Measurements from ENCODE around the gene CLIP2.

- TF ChIP-seq ZFP3 (CRISPR knock-in tag; IDR thresholded peaks at IDR 0.05) (no peak), GLIS3 (CRISPR knock-in tag; IDR thresholded peaks at IDR 0.05) (no peak), ZNF565 (CRISPR knock-in tag; conservative IDR thresholded peaks at IDR 0.05; ENCODE audit: low read depth) (no peak), ZNF70 (CRISPR knock-in tag; IDR thresholded peaks at IDR 0.05) (no peak), OSR1 (CRISPR knock-in tag; IDR thresholded peaks at IDR 0.05) (no peak), ZFP30 (CRISPR knock-in tag; IDR thresholded peaks at IDR 0.05) (no peak), ZC3H10 (CRISPR knock-in tag; IDR thresholded peaks at IDR 0.05) (no peak), CSDC2 (CRISPR knock-in tag; IDR thresholded peaks at IDR 0.05) (no peak), SNAI2 (CRISPR knock-in tag; IDR thresholded peaks at IDR 0.05) (no peak), ISL1 (CRISPR knock-in tag; IDR thresholded peaks at IDR 0.05) (no peak), RARB (CRISPR knock-in tag; IDR thresholded peaks at IDR 0.05) (no peak)
- TF ChIP-seq, protein P1, sequence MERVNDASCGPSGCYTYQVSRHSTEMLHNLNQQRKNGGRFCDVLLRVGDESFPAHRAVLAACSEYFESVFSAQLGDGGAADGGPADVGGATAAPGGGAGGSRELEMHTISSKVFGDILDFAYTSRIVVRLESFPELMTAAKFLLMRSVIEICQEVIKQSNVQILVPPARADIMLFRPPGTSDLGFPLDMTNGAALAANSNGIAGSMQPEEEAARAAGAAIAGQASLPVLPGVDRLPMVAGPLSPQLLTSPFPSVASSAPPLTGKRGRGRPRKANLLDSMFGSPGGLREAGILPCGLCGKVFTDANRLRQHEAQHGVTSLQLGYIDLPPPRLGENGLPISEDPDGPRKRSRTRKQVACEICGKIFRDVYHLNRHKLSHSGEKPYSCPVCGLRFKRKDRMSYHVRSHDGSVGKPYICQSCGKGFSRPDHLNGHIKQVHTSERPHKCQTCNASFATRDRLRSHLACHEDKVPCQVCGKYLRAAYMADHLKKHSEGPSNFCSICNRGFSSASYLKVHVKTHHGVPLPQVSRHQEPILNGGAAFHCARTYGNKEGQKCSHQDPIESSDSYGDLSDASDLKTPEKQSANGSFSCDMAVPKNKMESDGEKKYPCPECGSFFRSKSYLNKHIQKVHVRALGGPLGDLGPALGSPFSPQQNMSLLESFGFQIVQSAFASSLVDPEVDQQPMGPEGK (CRISPR knock-in tag; IDR thresholded peaks at IDR 0.05; ENCODE audit: borderline replicate concordance), result no peak
- TF ChIP-seq, protein P2, sequence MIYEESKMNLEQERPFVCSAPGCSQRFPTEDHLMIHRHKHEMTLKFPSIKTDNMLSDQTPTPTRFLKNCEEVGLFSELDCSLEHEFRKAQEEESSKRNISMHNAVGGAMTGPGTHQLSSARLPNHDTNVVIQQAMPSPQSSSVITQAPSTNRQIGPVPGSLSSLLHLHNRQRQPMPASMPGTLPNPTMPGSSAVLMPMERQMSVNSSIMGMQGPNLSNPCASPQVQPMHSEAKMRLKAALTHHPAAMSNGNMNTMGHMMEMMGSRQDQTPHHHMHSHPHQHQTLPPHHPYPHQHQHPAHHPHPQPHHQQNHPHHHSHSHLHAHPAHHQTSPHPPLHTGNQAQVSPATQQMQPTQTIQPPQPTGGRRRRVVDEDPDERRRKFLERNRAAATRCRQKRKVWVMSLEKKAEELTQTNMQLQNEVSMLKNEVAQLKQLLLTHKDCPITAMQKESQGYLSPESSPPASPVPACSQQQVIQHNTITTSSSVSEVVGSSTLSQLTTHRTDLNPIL (CRISPR knock-in tag; IDR thresholded peaks at IDR 0.05; ENCODE audit: low read depth), result no peak
Observed at GRCh38 chr7:74364061-74364460, 74.9 kb downstream of the CLIP2 start.

Measured in SK-N-SH treated with all-trans-retinoic acid at 6 μM for 48 hours (cell line).